OCI-LY7 (cell line): Measurements from ENCODE around the gene TEX14. TPM values are rescaled to one million over a fixed set of nuclear protein-coding genes. Genes with fewer than 3 reads are reported as not detected.
A peak's percentile ranks its signal among the peaks of the same experiment; 100 is the strongest.

Experiments used
- BruUV-seq: library from RNA; stranded (reverse); fragments of 400-500 nt; replicated peaks from 2 replicates; lab custom pipeline; 2021; lab: Mats Ljungman, UMichigan
- CTCF ChIA-PET: fragments of 300-600 bp; sonication (Branson Sonifier 250); formaldehyde crosslinking; loops from one replicate; lab custom pipeline; 2022; ENCODE audit warnings: antibody characterized with exemption; ENCODE audit not compliant: unreplicated experiment; lab: Charles Lee
- POLR2A ChIA-PET: fragments of 300-600 bp; sonication (Branson Sonifier 250); formaldehyde crosslinking; loops from one replicate; lab custom pipeline; 2022; ENCODE audit warnings: antibody characterized with exemption; lab: Charles Lee
- DNase-seq: peaks from one replicate; pipeline ENCODE4 v3.0.0-alpha.2; 2015; ENCODE audit warnings: low spot score
- H2AFZ ChIP-seq: fragments of 200-600 bp; sonication (generic), shearing (Covaris generic); 2 replicates; pipeline ENCODE4 v1.6.1; 2014; ENCODE audit warnings: mild to moderate bottlenecking, antibody characterized with exemption, low read length, moderate library complexity
- H3K27ac ChIP-seq: fragments of 200-600 bp; sonication (generic); 2 replicates; pipeline ENCODE4 v1.5.1; 2014; ENCODE audit warnings: mixed run types, low read depth, mild to moderate bottlenecking, moderate library complexity, low read length, inconsistent platforms; ENCODE audit not compliant: poor library complexity, severe bottlenecking
- H3K36me3 ChIP-seq: fragments of 200-600 bp; sonication (generic); 2 replicates; pipeline ENCODE4 v1.6.1; 2014; ENCODE audit warnings: mild to moderate bottlenecking, antibody characterized with exemption, low read length, moderate library complexity, mixed read lengths; ENCODE audit not compliant: insufficient read depth
- H3K4me1 ChIP-seq: fragments of 200-600 bp; sonication (generic); 2 replicates; pipeline ENCODE4 v1.5.1; 2014; ENCODE audit warnings: mild to moderate bottlenecking, low read length; ENCODE audit not compliant: insufficient read depth, poor library complexity, severe bottlenecking
- H3K4me2 ChIP-seq: fragments of 200-600 bp; sonication (generic); 2 replicates; pipeline ENCODE4 v1.6.1; 2014; ENCODE audit warnings: mild to moderate bottlenecking, low read length
- H3K4me3 ChIP-seq: fragments of 200-600 bp; sonication (generic); 2 replicates; pipeline ENCODE4 v1.5.1; 2014; ENCODE audit warnings: mild to moderate bottlenecking, low read depth, low read length; ENCODE audit not compliant: poor library complexity, severe bottlenecking
- H3K79me2 ChIP-seq: fragments of 200-600 bp; sonication (generic); 2 replicates; pipeline ENCODE4 v1.6.1; 2016; ENCODE audit warnings: low read depth, mild to moderate bottlenecking, low read length, moderate library complexity, mixed read lengths; ENCODE audit not compliant: insufficient read depth
- H3K9me2 ChIP-seq: fragments of 200-600 bp; sonication (generic); 2 replicates; pipeline ENCODE4 v1.6.1; 2016; ENCODE audit warnings: mild to moderate bottlenecking, low read length, mixed read lengths; ENCODE audit not compliant: insufficient read depth
- H3K9me3 ChIP-seq: fragments of 200-600 bp; sonication (generic); 2 replicates; pipeline ENCODE4 v1.6.1; 2014; ENCODE audit warnings: mild to moderate bottlenecking, mixed run types, low read length, mixed read lengths
- H4K20me1 ChIP-seq: fragments of 200-600 bp; sonication (generic); 2 replicates; pipeline ENCODE4 v1.6.1; 2014; ENCODE audit warnings: mild to moderate bottlenecking, antibody characterized with exemption, low read length, moderate library complexity, mixed read lengths; ENCODE audit not compliant: insufficient read depth
- CTCF ChIP-seq: fragments of 200-600 bp; sonication (generic); conservative IDR thresholded peaks from 2 replicates; pipeline ENCODE4 v1.5.1; 2014; ENCODE audit warnings: mild to moderate bottlenecking, antibody characterized with exemption, low read length, moderate library complexity, mixed read lengths
- EZH2phosphoT487 ChIP-seq: fragments of 200-600 bp; sonication (generic); IDR thresholded peaks from 2 replicates; pipeline ENCODE4 v1.6.1; 2018; ENCODE audit warnings: low read depth, borderline replicate concordance, mild to moderate bottlenecking, mixed run types, antibody characterized with exemption, low read length, moderate library complexity, mixed read lengths
- intact Hi-C: fragments of 100-400 bp; cut with micrococcal nuclease; formaldehyde crosslinking; loops from one replicate; pipeline ENCODE4 v1.10.0; 2022; ENCODE audit not compliant: unreplicated experiment
- total RNA-seq, 2 experiments: library from RNA; depleted of rRNA in 1 of 2; stranded (reverse); fragments of >200 nt in 1 of 2; shearing (Covaris generic) in 1 of 2; gene quantifications; 2 replicates each; pipeline ENCODE4 v1.2.3, GENCODE V29; 2014 to 2022

TEX14 gene
- total RNA-seq, 2 experiments from 2014 or later: 0.69 to 2.3 TPM

GRCh38 chr17:58520843-58521430 is 170.9 kb downstream of the TEX14 start:
- Histone ChIP-seq H3K9me3 (no peaks in the 10 kb centered on the region), H3K4me1 (peaks cover 36% of the 10 kb centered on the region), H4K20me1 (no peaks in the 10 kb centered on the region), H3K4me3 (no peak overlapping the region), H3K4me2 (peak overlapping the region; percentile 6; the same call in 1 of the 2 replicates), H3K36me3 (no peaks in the 10 kb centered on the region; the same call in 1 of the 2 replicates), H3K79me2 (peaks cover 7% of the 10 kb centered on the region; the same call in 1 of the 2 replicates), H3K27ac (no peak overlapping the region), H2AFZ (peak overlapping the region; percentile 68), H3K9me2 (no peaks in the 10 kb centered on the region)
- TF ChIP-seq CTCF: peak; percentile 76
- TF ChIP-seq EZH2phosphoT487: no peak
- intact Hi-C loops: no loop called here
- ChIA-PET POLR2A (interaction anchor here (0.8 to 1.0 kb wide), 2 partner anchors 9 to 111 kb away, joined by 4 to 6 read pairs; no protein-coding TSS in a partner anchor), CTCF (interaction anchor here (0.5 kb wide), 1 partner anchor 479 kb away, joined by 3 read pairs; no protein-coding TSS in a partner anchor)
- peak; percentile 79 for DNase-seq
- no TSS peak for BruUV-seq

GRCh38 chr17:58517928-58518609 is 173.8 kb downstream of the TEX14 start:
- H4K20me1 ChIP-seq: 0 out of 2 replicates have a peak, but pooled peaks cover 4% of the 10 kb centered on the region
- peak; percentile 100 for DNase-seq
- TF ChIP-seq CTCF: no peak
- TF ChIP-seq EZH2phosphoT487: no peak
- peak overlapping the region; percentile 88 for H3K27ac ChIP-seq
- H3K4me3 ChIP-seq: peak overlapping the region; percentile 86
- BruUV-seq: no TSS peak
- H3K4me2 ChIP-seq: peak overlapping the region; percentile 76
- peaks cover 16% of the 10 kb centered on the region; the same call in 1 of the 2 replicates for H3K79me2 ChIP-seq
- ChIA-PET POLR2A (interaction anchor here (1.0 to 2.5 kb wide), 4 partner anchors 16 to 475 kb away, joined by 3 to 22 read pairs (median 4); no protein-coding TSS in a partner anchor), CTCF (interaction anchor here (0.7 kb wide), 1 partner anchor 68 kb away, joined by 3 read pairs; no protein-coding TSS in a partner anchor)
- H3K36me3 ChIP-seq: no peaks in the 10 kb centered on the region; the same call in 1 of the 2 replicates
- no peaks in the 10 kb centered on the region for H3K9me2 ChIP-seq
- H2AFZ ChIP-seq: peak overlapping the region; percentile 83
- intact Hi-C loops: loop anchor here (1.0 to 10.0 kb wide), 8 partner anchors 47 to 637 kb away; partner anchors contain the start of genes PRR11, RAD51C, SKA2 and TEX14
- no peaks in the 10 kb centered on the region for H3K9me3 ChIP-seq
- H3K4me1 ChIP-seq: peaks cover 57% of the 10 kb centered on the region
